T-helper 22 cell (primary cell): ENCODE measurements around the gene EPHB1.
"Not testable (repeated sequence)": the region's sequence is repeated elsewhere in the genome, so short reads cannot be mapped to it uniquely, and the experiment has no call there.

ENCODE experiments used
- DNase-seq: peaks from one replicate; pipeline ENCODE4 v3.0.0-alpha.2; 2020; ENCODE audit warnings: low read depth

Gene EPHB1

DNA sequence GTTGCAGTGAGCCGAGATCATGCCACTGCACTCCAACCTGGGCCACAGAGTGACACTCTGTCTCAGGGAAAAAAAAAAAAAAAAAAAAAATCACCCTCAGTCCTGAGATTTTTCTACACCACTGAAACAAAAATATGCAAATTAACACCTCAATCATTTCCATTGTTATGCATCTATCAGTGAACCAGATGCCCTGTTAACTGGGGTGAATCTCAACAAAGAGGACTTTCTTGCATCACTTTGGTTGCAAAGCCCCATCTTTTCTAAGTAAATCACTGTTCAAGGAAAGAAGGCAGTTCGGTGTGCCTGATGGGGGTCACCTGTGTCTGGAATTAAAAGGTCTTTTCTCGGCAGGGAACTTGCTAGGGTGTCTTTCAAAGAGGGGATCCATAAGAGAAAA, 421.6 kb downstream of the EPHB1 start:
- no peak for DNase-seq

DNA sequence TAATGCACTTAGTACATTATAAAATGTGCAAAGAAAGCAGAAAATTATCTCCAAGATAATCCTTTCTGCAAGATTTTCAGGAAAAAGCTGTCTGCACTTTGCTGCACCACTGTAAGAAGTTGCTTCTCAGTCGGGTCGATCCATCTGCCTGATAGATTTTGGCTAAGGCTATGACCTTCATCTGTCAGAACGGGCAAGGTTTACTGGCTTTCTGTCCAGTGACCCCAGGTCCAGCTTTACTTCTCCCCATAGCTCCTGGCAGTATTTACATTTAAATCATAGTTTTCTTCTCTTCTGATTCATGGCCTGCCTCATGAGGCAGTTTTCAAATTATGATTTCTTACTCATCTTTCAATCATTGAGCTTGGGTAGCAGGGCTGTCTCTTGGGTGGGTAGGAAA, 422.7 kb downstream of the EPHB1 start:
- no peak for DNase-seq

DNA sequence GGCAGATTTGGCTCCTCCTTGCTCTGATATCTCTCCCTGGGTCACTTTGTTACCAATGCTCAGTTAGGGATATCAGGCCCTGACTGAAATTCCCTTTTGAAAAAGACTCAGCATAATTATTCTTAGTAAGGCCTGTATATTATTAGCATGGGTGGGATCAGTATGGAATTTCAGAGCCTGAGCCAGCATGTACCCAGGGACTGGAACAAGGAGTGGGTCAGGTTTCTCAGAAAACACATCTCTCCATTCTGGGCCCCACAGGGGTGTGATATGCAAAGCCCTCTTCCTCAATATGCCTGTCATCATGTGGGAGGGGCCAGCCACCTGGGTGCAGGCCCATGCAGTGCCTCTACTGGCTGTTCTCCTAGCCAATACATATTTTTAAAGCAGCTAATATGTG, 423.2 kb downstream of the EPHB1 start:
- no peak for DNase-seq

DNA sequence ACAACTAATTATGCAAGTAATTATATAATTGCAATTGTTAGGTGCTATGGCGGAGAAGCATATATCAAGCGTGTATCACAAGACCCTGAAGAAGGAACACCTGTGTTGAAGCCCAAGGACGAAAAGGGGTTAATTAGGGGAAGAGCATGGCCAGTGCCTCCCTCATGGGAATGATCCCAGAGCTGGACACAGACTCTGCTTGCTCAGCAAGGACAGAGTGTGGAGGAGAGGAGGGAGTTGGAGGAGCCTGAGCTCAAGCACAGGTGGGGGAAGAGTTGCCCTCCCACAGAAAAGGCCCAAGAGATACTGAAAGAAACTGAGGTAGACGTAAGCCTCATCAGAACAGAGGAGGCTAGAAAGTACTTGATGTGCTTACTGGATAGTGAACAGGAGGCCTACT, 423.7 kb downstream of the EPHB1 start:
- no peak for DNase-seq

DNA sequence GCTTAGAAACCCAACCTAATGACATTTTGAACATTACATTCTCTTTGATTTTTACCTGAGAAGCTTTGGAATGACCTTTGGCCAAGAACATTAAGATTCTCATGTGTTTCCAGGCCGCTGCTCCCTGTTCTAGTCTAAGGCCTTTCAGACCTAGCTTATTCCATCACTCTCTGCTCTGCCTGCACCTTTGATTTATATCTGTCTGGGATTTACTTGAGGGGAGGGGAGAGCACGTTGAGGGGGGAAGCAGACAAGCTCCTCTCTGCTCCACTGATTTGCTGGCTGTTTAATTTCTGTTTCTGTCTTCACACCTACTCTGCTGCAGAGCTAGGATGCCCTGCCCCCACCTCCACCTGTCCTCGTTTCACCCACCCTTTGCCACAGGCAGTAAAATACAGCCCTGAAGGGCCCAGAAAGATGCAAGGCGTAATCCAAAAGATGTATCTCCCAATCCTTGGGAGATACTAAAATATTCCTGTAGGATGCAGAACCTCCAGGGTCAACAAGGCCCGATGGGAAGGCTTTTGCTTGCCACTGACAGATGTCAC, 429.8 kb downstream of the EPHB1 start:
- DNase-seq = no peak

DNA sequence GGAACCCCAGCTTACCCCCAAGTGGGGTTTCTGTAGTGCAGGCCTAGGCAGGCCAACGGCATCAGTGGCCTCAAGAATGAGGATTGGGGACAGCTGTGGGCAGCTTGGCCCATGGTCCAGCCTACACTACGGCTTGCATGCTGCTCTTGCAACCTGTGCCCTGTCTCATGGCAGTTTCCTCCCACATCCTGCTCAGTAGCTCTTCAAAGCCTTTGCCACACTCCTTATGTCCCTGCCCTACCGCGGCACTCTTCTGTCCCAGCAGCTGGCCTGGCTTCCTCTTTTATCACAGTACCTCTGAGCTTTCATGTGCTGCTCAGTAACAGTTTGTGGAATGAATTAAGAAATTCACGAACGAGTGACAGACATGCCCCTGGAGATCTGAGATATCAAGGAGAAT, 431.0 kb downstream of the EPHB1 start:
- no peak for DNase-seq

DNA sequence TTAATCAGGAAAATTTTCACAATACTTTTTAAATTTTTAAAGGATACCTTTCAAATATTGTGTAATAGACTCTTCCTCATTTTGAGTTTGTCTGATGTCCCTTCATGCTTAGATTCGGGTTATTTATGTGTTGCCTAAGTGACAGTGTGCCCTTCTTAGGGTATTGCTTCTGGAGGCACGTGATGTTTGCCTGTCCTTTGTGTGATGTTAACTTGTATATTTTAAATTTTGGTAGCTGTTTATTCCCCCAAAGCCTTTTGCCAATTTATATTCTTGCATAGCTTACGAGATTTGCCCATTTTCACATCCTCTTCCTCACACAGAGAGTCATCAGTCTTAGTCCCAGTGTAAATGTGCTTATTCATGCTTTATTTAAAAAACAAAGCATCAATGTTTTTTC, 433.1 kb downstream of the EPHB1 start:
- DNase-seq = no peak

DNA sequence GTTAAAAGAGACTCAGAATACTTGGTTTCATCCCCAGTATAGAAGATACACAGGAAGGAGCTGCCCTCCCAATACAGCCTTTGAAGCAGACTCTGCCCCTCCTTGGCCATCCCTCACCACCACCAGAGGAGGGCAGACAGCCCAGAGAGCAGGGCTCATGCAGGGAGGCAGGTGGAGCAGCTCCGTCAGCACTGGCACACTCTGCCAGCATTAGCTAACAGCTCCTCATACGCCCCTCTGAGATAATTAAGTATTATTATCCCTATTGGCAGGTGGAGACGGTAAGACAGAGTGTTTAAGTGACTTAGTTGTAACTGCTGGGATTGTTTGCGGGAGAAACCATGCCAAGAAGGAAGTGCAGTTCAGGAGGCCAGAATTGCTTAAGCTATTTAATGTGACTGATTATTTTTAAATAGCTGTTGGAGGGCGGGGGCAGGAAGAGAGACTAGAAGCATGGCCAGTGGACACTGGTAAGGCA, 434.0 kb downstream of the EPHB1 start:
- DNase-seq = no peak

DNA sequence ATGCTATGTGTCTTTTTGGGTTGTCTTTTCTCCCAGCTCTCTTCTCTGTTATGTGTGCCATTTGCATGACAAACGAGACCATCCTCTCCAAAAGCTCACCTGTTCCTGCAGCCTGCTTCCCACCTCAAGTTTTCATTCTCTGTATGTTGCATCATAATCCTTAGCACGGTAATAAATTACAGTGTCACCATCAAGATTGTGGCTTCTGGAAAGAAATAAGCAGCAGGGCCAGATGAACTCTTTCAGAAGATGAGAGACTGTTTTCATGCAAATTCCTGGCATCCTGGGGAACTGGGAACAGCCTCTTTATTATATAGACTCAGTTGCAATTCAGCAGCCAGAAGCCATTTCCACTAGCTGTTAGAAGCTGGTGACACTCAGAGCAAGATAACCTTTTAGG, 436.7 kb downstream of the EPHB1 start:
- DNase-seq = no peak

DNA sequence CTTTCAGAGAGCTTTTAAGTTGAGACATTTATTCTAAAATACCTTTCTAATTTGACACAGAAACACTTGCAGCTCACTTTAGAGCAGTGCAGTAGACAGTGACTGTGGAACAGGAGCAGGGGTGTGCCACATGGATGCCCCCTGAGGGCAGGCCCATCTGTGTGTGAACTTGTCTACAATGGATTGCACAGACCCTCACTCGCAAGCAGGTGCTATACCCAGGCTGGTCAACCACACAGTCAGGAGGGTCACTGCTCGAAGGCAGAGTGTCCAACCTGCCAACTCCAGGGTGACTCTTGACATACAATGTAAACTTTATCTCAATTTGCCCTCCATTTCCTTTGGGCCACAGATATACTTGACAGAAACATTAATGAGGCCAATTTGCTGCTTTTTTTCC, 437.2 kb downstream of the EPHB1 start:
- no peak for DNase-seq

DNA sequence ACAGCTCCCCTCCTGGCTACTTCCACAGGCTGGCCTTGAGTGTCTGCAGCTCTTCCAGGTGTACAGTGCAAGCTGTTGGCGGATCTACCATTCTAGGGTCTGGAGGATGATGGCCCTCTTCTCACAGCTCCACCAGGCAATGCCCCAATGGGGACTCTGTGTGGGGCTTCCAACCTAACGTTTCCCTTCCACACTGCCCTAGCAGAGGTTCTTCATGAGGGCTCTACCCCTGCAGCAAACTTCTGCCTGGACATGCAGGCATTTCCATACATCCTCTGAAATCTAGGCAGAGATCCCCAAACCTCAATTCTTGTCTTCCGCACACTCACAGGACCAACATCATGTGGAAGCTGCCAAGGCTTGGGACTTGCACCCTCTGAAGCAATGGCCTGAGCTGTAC, 438.4 kb downstream of the EPHB1 start:
- not testable (repeated sequence) for DNase-seq

DNA sequence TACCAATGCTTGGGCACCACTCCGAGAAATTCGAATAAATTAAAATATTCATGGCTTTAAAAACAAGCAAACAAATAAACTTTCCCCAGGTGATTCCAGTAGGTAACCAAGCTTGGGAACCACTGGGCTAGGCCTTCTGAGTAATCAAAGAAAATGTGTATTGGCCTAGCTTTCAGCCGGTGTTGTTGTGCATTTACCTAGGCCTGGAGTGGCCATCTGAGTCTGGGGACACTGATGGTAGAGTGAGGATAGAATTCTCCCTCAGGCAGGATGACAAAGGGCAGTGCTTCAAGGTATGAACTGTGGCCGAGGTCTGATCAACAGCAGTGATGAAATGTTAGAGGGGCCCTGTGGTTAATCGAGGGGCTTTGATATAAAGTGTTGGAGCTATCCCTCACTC, 440.5 kb downstream of the EPHB1 start:
- DNase-seq = no peak

DNA sequence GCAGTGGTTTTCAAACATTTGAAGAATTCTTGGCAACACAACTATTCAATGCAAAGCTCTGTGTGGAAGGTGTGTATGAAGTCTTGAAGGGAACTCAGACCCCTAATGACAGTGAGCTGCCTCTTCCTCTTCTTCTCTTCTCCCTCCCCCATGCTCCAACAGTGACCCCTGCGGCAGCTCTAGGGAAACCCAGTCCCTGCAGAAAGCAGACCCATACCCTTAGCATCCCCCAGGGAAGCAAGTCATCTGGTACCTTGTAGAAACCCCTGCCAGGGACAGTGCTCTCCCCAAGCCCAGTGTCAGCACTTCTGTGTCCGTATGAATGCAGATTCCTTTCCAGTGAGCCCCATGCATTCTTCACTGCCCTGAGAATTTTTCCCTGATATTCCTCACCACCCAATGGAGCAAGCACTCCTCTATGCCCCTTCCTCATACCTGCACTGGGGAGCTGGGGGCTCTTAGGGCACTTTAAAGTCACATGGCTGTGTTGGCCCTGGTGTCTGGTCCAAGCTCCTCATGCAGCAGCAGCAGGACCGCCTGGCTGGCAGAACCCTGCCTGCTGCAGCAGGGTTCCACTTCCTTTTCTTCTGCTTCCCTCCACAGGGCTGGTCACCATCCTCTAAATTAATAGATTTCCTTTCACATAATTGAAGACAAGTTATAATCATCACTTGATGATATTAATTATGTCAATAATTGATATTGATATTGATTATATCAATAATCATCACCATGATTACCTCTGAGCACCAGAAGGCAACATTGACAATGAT, 442.5 kb downstream of the EPHB1 start:
- no peak for DNase-seq

DNA sequence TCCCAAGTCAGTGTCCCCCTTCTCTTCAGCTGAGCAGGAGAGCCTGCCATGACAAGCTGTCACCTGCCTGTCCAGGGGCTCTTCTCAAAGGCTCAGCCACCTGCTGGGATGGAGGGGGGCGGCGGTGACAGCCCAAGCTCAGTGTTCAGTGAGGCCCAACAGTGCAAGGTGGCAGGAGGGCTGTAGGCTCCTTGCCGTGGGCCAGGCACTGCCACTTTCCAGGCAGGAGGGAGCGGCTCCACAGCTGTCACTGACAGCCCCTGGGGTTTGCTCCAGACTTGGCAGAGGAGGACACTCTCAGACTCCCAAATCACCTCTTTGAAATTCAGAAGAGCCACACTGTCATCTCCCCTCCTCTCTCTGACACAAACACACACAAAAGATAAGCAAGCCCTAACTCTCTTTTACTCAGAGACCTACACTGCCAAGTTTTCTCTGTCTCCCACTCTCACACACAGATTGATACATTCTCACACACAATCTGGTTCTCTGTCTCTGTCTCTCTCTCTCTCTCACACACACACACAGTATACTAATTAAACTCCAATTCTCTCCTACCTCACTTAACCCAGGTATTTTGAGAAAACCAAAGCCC, 443.3 kb downstream of the EPHB1 start:
- DNase-seq = no peak

DNA sequence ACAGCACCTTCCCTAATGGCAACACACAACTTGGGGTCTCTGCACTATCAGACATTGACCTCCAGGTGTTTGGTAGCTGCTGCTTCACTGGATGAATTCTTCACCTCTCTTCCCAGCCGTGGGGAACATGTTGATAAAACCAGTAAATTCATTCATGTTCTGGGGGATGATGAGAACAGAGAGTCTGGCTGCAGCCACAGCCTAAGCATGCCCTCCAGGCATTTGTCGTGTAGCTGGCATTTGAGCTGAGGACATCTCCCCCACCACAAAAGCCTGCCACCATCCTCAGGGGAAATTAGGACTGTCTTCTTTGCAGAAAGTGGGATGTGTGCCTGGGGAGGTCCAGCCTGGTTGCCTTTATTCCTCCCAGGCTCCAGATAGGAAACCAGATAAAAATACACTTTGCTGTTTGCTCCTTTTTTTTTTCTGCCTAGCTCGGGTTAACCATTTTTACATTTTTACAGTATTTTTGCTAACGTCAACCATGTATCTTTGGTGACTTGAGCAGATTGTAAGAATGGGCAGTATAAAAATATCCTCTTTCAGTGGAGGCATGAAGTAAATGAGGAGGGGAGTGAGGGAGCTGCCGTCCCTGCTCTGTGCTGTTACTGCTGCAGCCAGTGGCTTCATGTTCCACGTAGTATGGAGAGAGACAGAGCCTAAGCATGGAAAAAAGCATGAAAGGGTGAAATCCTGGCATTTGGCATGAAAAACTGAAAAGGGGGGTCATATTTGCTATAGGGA, 444.0 kb downstream of the EPHB1 start:
- no peak for DNase-seq

DNA sequence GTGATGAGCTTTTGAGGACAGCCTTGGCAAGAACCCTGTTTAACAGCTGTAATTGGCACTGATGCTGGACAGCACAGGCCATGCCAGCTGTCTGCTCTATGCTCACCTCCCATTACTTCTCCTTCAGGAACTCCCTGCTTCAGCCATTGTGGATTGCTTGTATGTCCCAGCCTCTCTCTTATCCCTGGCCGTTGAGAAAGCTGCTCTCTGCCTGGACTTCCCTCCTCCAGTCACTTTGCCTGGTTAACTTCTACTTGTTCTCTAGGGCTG, 444.5 kb downstream of the EPHB1 start:
- DNase-seq = no peak

DNA sequence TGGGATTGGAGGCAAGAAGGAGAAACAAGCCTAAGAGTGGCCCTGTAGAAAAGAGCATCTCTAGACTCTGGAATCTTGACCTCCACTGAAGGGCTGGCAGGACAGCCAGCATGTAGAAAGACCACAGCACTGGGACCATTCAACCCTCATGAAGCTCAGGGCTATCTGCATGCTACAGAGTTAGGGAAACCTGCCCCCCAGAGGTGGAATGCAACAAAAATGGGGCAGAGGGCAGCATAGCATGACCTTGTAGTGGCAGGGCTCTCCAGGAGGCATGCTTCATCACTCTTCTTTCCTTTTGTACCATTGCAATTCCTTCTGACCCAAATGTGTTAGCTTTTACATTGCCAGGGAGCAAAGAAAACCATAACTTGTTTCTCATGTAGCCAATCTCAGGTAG, 445.4 kb downstream of the EPHB1 start:
- DNase-seq = no peak

DNA sequence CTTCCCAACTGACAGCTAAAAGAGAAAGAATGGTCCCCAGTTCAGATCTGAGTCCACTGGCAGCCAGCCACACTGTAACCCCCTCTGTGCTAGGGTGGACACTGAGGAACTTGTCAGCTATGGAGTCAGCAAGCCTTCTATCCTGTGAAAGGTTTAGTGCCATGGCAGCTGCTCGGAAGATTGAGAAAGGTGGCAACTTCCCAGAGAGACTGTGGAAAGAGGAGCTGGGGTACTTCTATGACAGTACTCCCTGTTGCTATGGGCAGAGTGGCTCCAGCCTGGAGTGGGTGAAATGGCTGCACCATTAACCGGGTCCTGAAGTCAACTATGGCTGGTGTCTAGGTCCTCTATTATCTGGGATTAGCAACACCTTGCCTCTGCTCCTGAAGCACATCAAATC, 447.2 kb downstream of the EPHB1 start:
- no peak for DNase-seq

DNA sequence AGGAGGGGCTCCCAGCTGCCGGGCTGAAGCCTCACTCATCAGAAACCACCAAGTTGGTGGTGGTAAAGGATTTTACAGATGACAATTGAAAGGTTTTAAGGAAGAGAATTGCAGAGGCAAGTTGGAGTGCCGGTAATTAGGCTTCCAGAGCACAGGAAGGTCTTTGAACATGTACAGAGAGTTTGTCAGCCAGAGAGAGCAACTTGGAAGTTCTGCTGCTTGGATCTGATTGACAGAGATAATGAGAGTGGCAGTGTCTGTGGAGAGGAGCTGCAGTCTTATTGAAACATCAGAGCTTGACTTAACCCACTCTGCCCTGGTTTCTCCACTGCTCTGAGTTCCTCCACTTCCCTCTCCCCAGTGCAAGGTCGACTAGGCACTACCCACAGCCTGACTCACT, 448.6 kb downstream of the EPHB1 start:
- DNase-seq = no peak

DNA sequence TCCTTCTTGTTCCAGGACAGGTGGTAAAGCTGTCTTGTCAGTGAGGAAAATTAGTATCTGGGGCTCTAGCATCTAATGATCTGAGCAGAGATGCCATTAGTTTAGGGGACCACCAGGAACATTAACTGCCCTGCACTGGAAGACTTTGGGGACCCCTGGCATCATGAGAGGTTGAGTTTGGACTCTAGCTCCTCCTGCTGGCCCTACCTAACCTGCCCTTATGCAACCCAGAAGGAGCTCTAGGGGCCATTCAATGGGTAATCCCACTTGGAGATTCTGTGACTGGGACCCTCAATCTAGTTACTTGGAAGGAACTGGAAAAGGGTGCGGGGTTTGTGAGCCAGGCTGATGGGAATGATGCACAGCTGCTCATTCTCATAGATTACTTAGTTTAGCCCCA, 451.0 kb downstream of the EPHB1 start:
- no peak for DNase-seq

DNA sequence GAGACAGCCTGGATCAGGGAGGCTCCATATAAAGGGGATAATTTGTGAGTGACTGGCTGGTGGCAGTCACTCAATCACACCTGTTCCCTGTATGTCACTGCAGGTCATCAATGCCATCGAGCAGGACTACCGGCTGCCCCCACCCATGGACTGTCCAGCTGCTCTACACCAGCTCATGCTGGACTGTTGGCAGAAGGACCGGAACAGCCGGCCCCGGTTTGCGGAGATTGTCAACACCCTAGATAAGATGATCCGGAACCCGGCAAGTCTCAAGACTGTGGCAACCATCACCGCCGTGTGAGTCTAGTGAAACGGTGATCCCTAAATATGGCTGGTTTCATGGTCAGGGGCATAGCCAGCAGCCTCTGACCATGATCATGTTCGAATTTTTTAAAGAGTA, 453.2 kb downstream of the EPHB1 start:
- no peak for DNase-seq

DNA sequence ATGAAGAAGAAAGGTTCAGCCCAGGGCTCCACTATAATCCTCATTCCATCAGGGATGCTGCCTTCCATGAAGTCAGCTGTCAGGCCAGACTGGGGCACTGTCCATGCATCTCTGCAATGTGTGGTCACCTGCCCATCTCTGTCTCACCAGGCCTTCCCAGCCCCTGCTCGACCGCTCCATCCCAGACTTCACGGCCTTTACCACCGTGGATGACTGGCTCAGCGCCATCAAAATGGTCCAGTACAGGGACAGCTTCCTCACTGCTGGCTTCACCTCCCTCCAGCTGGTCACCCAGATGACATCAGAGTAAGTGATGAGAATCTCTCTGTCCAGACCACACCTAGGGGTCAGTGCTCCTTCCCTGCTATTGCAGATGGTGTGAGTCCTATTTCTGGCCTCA, 454.1 kb downstream of the EPHB1 start:
- no peak for DNase-seq

DNA sequence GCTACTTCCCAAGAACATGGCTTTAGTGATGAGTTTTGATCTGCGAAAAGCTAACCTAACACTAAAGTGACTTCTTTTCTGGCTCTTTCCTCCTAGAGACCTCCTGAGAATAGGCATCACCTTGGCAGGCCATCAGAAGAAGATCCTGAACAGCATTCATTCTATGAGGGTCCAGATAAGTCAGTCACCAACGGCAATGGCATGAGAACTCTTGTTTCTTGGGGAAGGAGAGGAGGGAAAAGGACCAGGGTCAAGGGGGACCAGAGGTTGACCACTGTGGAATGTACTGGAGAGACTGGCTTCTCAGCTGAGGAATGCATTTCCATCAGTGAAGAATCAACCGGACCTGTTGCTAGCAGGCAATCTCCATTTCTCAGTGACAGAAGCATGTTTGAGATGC, 463.9 kb downstream of the EPHB1 start:
- DNase-seq = no peak
